Thyroid gland (tissue), 4 donors: ENCODE data around the gene CCR9.
"Not testable (repeated sequence)": the region's sequence is repeated elsewhere in the genome, so short reads cannot be mapped to it uniquely, and the experiment has no call there.

Experiments
- CTCF ChIP-seq, 6 experiments: fragments of 200-600 bp in 3 of 6; fragments of 450-650 bp in 3 of 6; sonication (generic) in 3 of 6; IDR thresholded peaks; one replicate each; pipeline ENCODE4 v1.5.1; 2016 to 2019; ENCODE audit warnings: antibody characterized with exemption in 6 of 6, mild to moderate bottlenecking in 2 of 6, inconsistent platforms in 1 of 6, moderate library complexity in 1 of 6
- POLR2A ChIP-seq, 2 donors: fragments of 450-650 bp; IDR thresholded peaks; one replicate each; pipeline ENCODE4 v1.6.1; 2017; ENCODE audit warnings: antibody characterized with exemption in 2 of 2, mild to moderate bottlenecking in 2 of 2, moderate library complexity in 1 of 2

- TF ChIP-seq POLR2A, CTCF (IDR thresholded peaks at IDR 0.05): not testable (repeated sequence)
Observed at GRCh38 chr3:45857024-45857423, 29.3 kb upstream of the CCR9 start.
